PFSK-1 (cell line): Measurements from ENCODE around the gene HELZ.

Experiments
- SIN3A ChIP-seq: IDR thresholded peaks from 2 replicates; pipeline ENCODE4 v1.6.1; 2012; ENCODE audit warnings: mild to moderate bottlenecking, low read length, moderate library complexity, borderline replicate concordance; ENCODE audit not compliant: insufficient read depth
- TF ChIP-seq, protein P1 (sequence below), 2 experiments: IDR thresholded peaks; 2 replicates each; pipeline versions ENCODE4 v1.6.1 to v1.8.0; 2011 to 2012; ENCODE audit warnings: low read depth in 2 of 2, low read length in 2 of 2, control low read depth in 1 of 2, inconsistent platforms in 1 of 2, mild to moderate bottlenecking in 1 of 2, moderate library complexity in 1 of 2; ENCODE audit not compliant: insufficient read depth in 1 of 2

DNA sequence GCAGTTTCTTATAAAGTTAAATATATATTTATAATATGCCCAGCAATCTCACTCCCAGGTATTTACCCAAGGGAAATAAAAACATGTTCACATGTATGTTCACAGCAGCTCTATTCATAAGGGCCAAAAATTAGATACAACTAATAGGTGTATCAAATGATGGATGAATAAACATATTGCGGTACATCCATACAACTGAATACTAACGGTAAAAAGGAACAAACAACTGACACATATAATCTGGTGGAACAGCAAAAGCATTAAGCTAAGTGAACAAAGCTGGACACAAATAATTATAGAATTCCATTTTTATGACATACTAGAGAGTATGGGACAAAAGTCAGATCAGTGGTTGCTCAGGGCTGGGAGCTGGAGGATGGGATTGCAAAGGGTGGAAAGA, 125.9 kb downstream of the HELZ start:
- TF ChIP-seq, protein P1, sequence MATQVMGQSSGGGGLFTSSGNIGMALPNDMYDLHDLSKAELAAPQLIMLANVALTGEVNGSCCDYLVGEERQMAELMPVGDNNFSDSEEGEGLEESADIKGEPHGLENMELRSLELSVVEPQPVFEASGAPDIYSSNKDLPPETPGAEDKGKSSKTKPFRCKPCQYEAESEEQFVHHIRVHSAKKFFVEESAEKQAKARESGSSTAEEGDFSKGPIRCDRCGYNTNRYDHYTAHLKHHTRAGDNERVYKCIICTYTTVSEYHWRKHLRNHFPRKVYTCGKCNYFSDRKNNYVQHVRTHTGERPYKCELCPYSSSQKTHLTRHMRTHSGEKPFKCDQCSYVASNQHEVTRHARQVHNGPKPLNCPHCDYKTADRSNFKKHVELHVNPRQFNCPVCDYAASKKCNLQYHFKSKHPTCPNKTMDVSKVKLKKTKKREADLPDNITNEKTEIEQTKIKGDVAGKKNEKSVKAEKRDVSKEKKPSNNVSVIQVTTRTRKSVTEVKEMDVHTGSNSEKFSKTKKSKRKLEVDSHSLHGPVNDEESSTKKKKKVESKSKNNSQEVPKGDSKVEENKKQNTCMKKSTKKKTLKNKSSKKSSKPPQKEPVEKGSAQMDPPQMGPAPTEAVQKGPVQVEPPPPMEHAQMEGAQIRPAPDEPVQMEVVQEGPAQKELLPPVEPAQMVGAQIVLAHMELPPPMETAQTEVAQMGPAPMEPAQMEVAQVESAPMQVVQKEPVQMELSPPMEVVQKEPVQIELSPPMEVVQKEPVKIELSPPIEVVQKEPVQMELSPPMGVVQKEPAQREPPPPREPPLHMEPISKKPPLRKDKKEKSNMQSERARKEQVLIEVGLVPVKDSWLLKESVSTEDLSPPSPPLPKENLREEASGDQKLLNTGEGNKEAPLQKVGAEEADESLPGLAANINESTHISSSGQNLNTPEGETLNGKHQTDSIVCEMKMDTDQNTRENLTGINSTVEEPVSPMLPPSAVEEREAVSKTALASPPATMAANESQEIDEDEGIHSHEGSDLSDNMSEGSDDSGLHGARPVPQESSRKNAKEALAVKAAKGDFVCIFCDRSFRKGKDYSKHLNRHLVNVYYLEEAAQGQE (IDR thresholded peaks at IDR 0.05; ENCODE audit: insufficient read depth in 1 of 2, low read depth in 2 of 2, low read length in 2 of 2) = no peak
- no peak for TF ChIP-seq SIN3A
